ENCODE results near the gene PRR18. TPM values are rescaled to one million over a fixed set of nuclear protein-coding genes. Genes with fewer than 3 reads are reported as not detected.

The PRR18 gene
- total RNA-seq, 1 experiment from 2014 or later = not detected

DNA sequence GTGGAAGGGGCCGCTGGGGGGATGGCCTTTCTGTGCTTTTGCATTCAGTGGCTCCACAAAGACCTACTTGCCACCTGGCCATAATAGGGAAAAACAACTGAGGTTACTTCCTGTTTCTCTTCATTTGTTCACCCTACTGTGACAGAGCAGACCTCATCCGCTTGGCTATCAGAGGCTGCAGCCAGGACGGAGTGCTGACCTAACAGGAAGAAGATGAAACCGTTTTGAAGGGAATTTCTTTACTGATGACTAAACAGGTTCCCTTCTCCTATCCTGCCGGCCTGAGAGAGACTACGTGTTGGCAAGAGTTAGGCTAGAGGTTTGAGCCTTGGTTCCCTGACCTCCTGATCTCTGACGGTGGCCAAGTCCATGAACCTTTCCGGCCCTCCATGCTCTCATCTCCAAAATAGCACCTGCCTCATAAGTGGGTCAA, 21.3 kb downstream of the PRR18 start:
- Histone ChIP-seq H2AFZ (ENCODE audit: low read depth, low read length, poor library complexity, severe bottlenecking) (no peak overlapping the region), H3K36me3 (ENCODE audit: control insufficient read depth in 1 of 2, insufficient read depth in 2 of 2, low read length in 2 of 2) (no peaks in the 10 kb centered on the region; a peak in 1 of 4 replicates), H3K9ac (ENCODE audit: low read length) (no peak overlapping the region), H3K27me3 (ENCODE audit: insufficient read depth, low read length) (peaks cover 7% of the 10 kb centered on the region), H3K9me3 (ENCODE audit: control insufficient read depth in 1 of 2, insufficient read depth in 1 of 2, low read depth in 1 of 2, low read length in 2 of 2) (no peaks in the 10 kb centered on the region), H4K20me1 (ENCODE audit: insufficient read depth) (no peaks in the 10 kb centered on the region), H3K4me2 (ENCODE audit: low read length) (no peak overlapping the region), H3K79me2 (ENCODE audit: insufficient read depth, low read length) (no peaks in the 10 kb centered on the region), H3K4me1 (ENCODE audit: control insufficient read depth in 1 of 2, insufficient read depth in 2 of 2, low read length in 2 of 2) (no peaks in the 10 kb centered on the region), H3K4me3 (replicated peaks in 1 of 2; ENCODE audit: low read depth in 1 of 2, low read length in 2 of 2) (no peak overlapping the region), H3K9me2 (ENCODE audit: insufficient read depth) (no peaks in the 10 kb centered on the region), H3K27ac (ENCODE audit: low read depth, low read length) (no peak overlapping the region)
- ATAC-seq (no peak), DNase-seq (ENCODE audit: low read depth, low spot score) (no peak)
- RAD21 ChIA-PET (ENCODE audit: low non-redundant PET in 1 of 2, low total read pairs in 2 of 2, uncharacterized antibody in 2 of 2, unreplicated experiment in 2 of 2) = no interaction called here
- POLR2A ChIA-PET = no interaction called here
- intact Hi-C loops (cut with micrococcal nuclease) = no loop called here
- CTCF ChIA-PET = no interaction called here
- BruUV-seq (replicated peaks) = no TSS peak
- TF ChIP-seq ZFX (IDR thresholded peaks at IDR 0.05) (no peak), FOSL1 (IDR thresholded peaks at IDR 0.05; ENCODE audit: low read depth) (no peak), CBX3 (IDR thresholded peaks at IDR 0.05; ENCODE audit: low read depth) (no peak), POLR2A (IDR thresholded peaks at IDR 0.05; ENCODE audit: borderline replicate concordance, extremely low read depth, insufficient read depth, insufficient read length) (no peak), SIN3A (IDR thresholded peaks at IDR 0.05; ENCODE audit: low read depth) (no peak), JUND (IDR thresholded peaks at IDR 0.05) (no peak), ELF1 (IDR thresholded peaks at IDR 0.05; ENCODE audit: borderline replicate concordance, low read depth) (no peak), TCF7L2 (IDR thresholded peaks at IDR 0.05; ENCODE audit: borderline replicate concordance, extremely low read depth, insufficient read depth, insufficient read length) (no peak), POLR2AphosphoS5 (IDR thresholded peaks at IDR 0.05; ENCODE audit: low read depth, low read length) (no peak), EZH2phosphoT487 (IDR thresholded peaks at IDR 0.05; ENCODE audit: borderline replicate concordance) (no peak), SRF (IDR thresholded peaks at IDR 0.05; ENCODE audit: low read depth) (no peak), ZNF274 (IDR thresholded peaks at IDR 0.05; ENCODE audit: low read depth, low read length) (no peak)
- TF ChIP-seq, protein P1, sequence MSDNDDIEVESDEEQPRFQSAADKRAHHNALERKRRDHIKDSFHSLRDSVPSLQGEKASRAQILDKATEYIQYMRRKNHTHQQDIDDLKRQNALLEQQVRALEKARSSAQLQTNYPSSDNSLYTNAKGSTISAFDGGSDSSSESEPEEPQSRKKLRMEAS (IDR thresholded peaks at IDR 0.05) = no peak
- TF ChIP-seq, protein P2, sequence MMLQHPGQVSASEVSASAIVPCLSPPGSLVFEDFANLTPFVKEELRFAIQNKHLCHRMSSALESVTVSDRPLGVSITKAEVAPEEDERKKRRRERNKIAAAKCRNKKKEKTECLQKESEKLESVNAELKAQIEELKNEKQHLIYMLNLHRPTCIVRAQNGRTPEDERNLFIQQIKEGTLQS (IDR thresholded peaks at IDR 0.05) = no peak
- TF ChIP-seq, protein P3, sequence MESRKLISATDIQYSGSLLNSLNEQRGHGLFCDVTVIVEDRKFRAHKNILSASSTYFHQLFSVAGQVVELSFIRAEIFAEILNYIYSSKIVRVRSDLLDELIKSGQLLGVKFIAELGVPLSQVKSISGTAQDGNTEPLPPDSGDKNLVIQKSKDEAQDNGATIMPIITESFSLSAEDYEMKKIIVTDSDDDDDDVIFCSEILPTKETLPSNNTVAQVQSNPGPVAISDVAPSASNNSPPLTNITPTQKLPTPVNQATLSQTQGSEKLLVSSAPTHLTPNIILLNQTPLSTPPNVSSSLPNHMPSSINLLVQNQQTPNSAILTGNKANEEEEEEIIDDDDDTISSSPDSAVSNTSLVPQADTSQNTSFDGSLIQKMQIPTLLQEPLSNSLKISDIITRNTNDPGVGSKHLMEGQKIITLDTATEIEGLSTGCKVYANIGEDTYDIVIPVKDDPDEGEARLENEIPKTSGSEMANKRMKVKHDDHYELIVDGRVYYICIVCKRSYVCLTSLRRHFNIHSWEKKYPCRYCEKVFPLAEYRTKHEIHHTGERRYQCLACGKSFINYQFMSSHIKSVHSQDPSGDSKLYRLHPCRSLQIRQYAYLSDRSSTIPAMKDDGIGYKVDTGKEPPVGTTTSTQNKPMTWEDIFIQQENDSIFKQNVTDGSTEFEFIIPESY (IDR thresholded peaks at IDR 0.05; ENCODE audit: extremely low read depth, insufficient replicate concordance, low read length) = no peak
- TF ChIP-seq, protein P4, sequence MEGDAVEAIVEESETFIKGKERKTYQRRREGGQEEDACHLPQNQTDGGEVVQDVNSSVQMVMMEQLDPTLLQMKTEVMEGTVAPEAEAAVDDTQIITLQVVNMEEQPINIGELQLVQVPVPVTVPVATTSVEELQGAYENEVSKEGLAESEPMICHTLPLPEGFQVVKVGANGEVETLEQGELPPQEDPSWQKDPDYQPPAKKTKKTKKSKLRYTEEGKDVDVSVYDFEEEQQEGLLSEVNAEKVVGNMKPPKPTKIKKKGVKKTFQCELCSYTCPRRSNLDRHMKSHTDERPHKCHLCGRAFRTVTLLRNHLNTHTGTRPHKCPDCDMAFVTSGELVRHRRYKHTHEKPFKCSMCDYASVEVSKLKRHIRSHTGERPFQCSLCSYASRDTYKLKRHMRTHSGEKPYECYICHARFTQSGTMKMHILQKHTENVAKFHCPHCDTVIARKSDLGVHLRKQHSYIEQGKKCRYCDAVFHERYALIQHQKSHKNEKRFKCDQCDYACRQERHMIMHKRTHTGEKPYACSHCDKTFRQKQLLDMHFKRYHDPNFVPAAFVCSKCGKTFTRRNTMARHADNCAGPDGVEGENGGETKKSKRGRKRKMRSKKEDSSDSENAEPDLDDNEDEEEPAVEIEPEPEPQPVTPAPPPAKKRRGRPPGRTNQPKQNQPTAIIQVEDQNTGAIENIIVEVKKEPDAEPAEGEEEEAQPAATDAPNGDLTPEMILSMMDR (IDR thresholded peaks at IDR 0.05 in 2 of 3, conservative IDR thresholded peaks at IDR 0.05 in 1 of 3; ENCODE audit: borderline replicate concordance in 1 of 3, insufficient read depth in 1 of 3, low read depth in 2 of 3, low read length in 2 of 3) = no peak
